ENCODE measurements around the gene CYB561D2.
A peak's percentile ranks its signal among the peaks of the same experiment; 100 is the strongest.

The CYB561D2 gene

GRCh38 chr3:50342813-50343633 lies 7.6 kb upstream of the CYB561D2 start:
- no peak for DNase-seq

GRCh38 chr3:50345008-50345407 lies 5.7 kb upstream of the CYB561D2 start:
- no peak for DNase-seq

DNA sequence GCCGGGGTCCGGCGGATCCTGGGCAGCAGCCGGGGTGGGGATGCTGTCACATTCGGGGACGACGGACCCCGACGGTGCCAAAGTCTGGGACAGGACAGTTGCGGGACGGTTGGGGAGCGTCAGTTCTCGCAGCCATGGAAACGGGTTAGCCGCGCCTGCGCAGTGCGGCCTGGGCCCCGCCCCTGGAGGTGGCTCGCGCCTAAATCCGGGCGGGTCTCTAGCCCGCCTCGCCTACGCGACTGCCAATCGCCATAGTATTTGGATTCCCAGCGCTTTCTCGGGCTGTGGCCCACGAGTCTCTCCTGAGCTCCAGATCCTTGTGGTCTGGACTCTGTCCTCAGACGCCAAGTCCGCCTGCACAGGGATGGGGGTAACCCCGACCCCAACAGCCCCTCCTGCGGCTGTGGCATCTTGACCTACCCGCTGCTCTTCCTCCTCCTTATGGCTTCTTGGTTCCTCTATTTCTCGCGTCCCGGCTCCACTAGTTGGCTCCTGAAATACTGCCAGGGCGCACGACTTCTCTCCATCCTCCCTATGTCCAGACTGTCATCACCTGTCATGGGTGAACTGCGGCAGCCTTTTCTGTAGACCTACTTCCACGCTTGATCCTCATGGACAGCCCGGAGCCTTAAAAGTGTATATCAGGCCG lies 5.0 kb upstream of the CYB561D2 start, which contains the start of gene ZMYND10:
TSS of gene ZMYND10 (minus strand) at position 147 of the 649 bp plus-strand sequence. CDS start 153 bp downstream, outside the sequence.
- DNase-seq: peak; percentile 71

DNA sequence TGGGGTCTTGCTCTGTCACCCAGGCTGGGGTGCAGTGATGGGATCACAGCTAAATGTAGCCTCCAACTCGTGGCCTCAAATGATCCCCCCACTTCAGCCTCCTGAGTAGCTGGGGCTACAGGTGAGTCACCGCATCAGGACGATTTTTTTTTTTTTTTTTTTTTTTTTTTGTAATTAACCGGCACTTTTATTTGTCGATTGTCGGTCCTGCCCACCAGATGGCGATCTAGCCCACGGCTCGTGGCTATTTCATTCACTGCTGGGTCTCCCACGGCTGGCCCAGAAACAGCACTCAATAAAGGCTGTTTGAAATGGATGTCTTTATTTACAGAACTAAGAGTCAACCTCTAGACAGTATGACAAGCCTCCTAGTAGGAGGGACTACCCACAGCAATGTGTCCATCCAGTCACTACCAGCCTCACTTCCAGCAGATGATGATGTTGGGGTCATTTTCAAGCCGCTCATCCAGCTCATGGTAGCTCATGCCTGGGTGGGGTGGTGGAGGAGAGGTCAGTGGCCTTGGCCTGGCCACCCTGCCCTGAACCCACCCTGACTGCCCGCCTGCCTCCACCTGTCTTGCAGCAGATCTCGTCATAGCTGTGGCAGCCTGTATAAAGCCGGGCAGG lies 3.4 kb upstream of the CYB561D2 start:
- DNase-seq: peak; percentile 73

GRCh38 chr3:50350213-50350526 lies 492 bp upstream of the CYB561D2 start:
- no peak for DNase-seq

DNA sequence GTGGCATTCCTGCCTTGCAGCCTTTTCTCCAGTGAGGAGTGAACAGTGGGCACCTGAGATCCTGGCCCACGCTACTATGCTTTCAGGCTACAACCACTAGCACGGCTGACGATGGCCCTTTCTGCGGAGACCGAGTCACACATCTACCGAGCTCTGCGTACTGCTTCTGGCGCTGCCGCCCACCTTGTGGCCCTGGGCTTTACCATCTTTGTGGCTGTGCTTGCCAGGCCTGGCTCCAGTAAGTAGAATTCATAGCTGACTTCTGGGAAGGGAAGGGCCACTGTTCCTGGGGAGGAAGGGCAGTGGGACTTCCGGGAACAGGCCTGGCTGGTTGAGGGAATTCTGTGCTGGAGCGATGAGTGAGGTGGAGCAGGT lies 648 bp downstream of the CYB561D2 start:
- DNase-seq: no peak

DNA sequence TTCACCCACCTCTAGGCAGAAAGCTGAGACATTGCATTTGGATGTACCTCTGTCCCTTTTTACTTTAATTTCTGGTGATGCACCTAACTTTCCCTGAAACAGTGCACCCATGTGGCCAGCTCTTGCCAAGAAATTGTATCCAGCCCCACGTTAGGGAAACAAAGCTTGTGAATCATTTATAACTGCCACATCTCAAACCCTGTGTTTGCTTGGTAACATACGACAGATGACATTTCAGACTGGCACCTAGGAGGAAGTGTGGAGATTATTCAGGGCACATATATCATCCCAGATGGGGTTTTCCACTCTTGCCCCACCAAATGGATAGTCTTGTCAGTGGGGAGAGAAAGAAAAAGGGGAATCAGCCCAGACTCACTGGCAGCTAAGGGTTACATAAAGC lies 2.1 kb downstream of the CYB561D2 start:
- no peak for DNase-seq

DNA sequence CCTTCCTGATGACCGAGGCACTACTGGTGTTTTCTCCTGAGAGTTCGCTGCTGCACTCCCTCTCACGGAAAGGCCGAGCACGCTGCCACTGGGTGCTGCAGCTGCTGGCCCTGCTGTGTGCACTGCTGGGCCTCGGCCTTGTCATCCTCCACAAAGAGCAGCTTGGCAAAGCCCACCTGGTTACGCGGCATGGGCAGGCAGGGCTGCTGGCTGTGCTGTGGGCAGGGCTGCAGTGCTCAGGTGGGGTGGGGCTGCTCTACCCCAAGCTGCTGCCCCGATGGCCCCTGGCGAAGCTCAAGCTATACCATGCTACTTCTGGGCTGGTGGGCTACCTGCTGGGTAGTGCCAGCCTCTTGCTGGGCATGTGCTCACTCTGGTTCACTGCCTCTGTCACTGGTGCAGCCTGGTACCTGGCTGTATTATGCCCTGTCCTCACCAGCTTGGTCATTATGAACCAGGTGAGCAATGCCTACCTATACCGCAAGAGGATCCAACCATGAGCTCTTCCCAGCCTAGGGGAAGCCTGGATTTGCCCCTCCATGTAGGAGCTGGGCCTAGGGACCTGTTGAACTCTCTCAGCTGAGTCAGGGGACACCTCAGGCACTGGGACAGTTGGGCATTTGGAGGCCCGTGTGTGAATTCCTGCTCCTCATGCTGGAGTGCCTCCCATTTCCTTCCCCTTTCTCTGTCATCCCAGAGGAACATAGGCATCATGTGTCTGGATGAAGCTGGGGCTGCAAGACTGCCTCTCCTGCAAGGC lies 2.8 kb downstream of the CYB561D2 start:
- no peak for DNase-seq

GRCh38 chr3:50354186-50354764 lies 3.6 kb downstream of the CYB561D2 start:
- DNase-seq: no peak

DNA sequence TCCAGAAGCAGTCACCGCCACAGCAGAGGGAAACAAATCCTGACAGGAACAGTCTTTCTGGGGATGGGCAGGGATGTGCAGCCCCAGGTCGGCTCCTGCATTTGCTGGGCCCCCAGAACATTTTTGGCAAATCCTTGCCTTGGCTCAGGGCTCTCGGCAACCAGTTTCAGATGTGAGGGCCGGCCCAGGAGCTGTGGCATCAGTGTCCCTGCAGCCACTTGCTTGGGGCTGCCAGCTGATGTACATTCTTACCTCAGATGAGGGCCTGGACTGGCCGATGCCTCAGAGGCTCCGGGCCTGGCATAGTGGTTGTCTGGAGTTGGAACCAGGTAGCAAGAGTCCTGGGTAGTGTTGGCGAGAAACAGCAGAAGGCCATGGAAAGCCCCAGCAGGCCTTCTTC lies 4.2 kb downstream of the CYB561D2 start:
- DNase-seq: no peak

- no peak for DNase-seq
Measured at GRCh38 chr3:50355829-50356552, 5.3 kb downstream of the CYB561D2 start.

- no peak for DNase-seq
Measured at GRCh38 chr3:50356553-50356952, 5.9 kb downstream of the CYB561D2 start.

DNA sequence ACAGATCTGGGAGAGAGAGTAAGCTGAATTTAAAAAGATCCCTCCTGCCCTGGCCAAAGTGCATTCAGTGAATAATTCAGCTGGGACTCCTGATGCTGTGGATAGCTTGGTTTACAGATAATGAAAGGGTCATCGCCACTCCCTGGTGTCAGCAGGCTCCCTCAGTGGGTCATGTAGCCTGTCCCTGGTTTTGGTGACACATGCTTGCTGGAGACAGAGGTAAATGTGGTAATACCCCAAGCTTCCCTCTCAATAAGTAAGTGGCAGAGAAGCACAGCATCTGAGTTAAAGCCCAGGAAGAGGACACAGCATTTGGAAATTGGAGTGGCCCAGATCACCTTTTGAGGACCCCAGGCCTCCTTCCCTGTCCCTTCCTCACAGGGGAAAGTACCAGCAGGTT lies 6.8 kb downstream of the CYB561D2 start:
- no peak for DNase-seq

- no peak for DNase-seq
Measured at GRCh38 chr3:50358355-50358910, 7.8 kb downstream of the CYB561D2 start.

DNA sequence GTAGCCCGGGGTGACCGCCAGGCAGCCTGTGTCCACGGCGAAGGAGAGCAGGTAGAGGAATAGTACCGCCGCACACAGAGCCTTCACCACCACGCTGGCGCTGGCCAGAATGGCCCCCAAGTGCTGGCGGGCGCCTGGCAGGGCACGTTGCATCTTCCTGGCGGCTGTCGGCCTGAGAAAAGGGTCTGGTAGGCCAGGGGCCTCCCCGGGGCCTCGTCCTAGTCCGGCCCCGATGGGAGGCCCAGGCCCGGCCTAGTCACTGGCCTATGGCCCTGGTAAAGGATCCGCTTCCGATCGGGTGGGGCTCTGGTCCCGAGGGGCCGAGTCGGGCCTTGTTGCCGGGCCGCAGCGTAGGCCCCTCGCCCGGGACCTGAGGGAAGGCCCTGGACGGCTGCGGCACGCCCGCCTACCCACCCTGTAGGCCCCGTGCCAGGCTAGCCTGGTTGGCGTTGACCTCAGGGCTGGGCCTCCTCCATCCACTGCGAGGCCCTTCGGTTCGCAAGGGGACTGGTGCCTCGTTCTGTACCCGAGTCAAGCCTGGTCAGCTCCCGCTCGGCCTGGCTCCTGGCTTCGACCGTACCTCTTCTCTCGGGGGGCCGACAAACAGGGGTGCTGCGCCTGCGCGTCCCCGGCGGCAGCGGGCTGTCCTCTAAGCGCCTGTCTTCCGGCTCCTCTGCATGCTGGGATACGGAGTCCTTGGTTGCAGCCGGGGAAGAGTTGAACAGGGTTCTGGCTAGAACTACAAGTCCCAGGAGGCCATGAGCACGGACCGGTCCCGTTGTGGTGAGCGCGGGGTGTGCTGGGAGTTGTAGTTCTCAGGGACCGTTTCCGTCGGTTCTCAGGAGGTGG lies 8.5 kb downstream of the CYB561D2 start, which contains the start of gene TMEM115:
TSS of gene TMEM115 (minus strand) at position 611 of the 849 bp plus-strand sequence. CDS start at position 153, 458 bp downstream.
- DNase-seq: peak; percentile 96

- DNase-seq: no peak
Measured at GRCh38 chr3:50359760-50360110, 9.1 kb downstream of the CYB561D2 start.

- no peak for DNase-seq
Measured at GRCh38 chr3:50364573-50365079, 14.0 kb downstream of the CYB561D2 start.

DNA sequence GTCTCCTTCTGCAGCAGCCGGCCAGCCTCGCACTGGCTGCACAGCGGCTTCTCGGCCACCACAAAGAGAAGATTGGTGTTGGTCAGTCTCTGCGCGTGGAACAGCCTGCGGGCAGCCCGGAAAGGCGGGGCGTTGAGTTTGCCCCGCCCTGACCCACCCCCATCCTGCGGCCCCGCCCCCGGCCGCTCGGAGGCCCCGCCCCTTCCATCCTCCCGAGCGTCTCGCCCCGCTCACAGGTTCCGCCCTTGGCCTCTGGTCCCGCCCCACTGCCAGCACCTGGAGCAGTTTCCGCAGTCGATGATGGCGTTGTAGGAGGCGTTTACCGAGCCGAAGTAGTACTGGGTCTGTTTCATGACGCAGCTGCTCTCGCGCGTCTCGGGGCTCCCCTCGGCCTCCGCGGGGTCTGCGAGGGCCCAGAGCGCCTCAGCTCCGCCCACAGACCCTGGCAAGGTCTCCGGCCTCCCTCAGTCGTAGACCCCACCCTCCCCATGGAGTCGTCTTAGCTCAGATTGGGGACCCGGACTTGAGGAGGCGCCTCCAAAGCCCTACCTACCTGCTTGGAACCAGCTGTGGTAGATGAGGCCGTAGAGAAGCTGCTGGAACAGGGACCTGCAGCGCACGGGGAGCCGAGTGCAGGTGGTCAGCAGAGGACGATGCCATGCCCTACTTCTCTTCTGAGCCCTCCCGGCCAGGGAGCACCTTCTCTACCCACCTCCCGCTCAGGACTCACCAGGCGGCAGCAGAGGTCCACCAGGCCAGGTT lies 14.6 kb downstream of the CYB561D2 start:
- peak; percentile 93 for DNase-seq

GRCh38 chr3:50365842-50366220 lies 15.2 kb downstream of the CYB561D2 start:
- no peak for DNase-seq
